HG03354 (cell line): ENCODE results near the gene RPS18.

Source experiments
- ATAC-seq: cut with Tn5 transposase; IDR thresholded peaks from one replicate; pipeline ENCODE4 v1.9.1; 2021; ENCODE audit warnings: mild to moderate bottlenecking; ENCODE audit not compliant: unreplicated experiment, poor library complexity, severe bottlenecking

The RPS18 gene

DNA sequence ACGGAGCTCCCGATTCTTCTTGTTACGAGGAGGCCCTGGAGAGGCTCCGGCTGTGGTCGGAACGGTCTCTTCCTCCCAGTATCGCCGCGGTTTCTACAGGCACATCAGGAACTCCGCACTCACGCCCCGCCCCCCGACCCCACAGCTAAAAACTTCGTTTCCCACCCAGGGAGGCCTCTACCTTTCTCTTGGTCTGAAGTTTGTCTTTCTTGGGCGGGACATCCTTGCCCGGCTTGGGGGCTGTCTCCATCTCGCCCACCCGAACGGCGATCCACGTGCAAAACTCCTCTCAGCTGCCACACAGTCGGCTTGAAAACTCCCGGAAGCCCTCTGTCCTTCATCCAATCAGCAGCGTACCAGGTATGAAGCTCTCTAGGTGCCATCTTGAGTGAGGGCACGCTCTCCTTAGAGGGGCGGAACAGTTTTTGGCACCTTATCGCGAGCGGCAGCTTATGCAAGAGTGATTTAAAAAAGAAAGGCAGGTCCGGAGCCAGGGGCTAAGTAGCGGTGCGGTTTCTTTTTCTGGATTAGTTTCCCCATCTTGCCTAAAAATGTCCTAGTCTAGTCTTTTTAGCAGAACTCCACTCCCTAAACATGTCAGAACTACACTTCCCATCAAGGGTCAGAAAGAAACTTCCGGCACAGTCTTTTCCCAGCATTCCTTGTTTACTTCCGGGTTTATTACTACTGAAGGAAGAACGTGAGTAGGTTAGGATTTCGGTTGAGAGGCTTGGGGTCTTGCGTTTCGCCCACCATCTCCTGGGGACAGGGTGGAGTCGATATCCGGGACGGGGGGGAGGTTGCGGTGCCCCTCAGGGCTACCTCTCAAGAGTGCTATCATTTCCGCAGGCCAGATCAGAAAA, 17.3 kb downstream of the RPS18 start, which contains the start of the genes PFDN6 and WDR46:
Gene PFDN6 (plus strand): TSS at position 681 of the 863 bp plus-strand sequence. CDS start 256 bp downstream, outside the sequence.
Gene WDR46 (minus strand): TSS at position 319 of the 863 bp plus-strand sequence. CDS start 69 bp downstream, at position 250.
- ATAC-seq, result peak; percentile 88

DNA sequence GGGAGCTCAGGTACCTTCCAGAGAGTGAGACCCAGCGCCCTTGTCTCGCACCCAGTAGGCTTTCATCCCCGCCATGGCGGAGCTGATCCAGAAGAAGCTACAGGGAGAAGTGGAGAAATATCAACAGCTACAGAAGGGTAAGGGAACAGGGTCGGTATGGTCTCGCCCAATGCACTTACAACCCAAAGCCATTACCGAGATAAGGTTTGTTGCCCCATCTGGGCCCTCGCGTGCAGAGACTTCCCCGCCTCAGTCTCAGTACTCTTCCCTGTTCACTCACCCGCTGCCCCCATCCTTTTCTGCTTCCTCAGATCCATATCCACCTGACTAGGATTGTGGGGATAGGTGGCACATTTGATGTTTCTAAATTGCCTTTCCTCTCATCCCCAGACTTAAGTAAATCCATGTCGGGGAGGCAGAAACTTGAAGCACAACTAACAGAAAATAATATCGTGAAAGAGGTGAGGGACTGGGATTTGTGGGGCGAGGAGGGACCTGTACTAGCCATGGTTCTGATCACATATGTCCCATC, 18.0 kb downstream of the RPS18 start:
- peak; percentile 14 for ATAC-seq

DNA sequence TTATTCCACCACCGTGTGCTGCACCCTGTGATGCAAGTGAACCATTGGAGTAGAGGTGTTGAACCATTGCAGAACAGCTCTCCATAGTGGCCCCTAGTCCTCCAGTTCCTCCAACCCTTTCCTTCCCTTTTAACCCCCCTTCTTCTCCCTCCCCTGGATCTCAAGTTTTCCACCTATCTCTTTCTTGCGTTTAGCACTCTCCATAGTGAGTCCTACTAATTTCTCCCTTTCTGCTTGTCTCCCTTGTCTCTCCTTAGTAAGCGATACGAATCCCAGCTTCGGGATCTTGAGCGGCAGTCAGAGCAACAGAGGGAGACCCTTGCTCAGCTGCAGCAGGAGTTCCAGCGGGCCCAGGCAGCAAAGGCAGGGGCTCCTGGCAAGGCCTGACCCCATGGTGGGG, 18.6 kb downstream of the RPS18 start:
- ATAC-seq, result no peak

DNA sequence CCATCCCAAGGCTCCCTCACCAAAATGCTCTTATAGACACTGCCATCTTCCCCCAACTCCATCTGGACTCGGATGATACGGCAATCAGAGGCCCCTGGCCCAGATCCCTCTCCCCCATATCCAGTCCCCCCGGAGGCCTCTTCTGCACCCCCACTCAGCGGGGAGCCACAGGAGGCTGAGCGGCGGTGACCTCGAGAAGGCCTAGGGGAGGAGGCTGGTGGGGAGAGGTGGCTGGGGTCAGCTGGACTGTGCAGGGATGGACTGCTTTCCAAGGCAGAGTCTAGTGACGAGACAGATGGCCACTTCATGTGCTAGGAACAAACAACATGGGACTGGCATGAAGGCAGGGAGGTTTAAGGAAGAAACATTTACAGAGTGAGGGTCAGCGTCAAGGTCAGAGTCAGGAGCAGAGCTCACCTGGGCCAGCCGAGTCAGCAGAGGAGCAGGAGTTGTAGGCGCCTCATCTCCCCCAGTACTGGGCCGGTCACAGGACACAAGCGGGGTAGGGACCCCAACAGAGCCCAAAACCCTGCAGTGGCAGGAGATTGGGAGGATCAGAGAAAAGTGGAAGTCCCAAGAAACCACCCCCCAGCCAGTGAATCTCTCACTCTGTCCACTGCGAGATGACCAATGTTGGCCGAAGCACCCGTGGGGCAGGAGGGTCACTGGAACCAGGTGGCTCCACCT, 21.3 kb downstream of the RPS18 start:
- no peak for ATAC-seq

DNA sequence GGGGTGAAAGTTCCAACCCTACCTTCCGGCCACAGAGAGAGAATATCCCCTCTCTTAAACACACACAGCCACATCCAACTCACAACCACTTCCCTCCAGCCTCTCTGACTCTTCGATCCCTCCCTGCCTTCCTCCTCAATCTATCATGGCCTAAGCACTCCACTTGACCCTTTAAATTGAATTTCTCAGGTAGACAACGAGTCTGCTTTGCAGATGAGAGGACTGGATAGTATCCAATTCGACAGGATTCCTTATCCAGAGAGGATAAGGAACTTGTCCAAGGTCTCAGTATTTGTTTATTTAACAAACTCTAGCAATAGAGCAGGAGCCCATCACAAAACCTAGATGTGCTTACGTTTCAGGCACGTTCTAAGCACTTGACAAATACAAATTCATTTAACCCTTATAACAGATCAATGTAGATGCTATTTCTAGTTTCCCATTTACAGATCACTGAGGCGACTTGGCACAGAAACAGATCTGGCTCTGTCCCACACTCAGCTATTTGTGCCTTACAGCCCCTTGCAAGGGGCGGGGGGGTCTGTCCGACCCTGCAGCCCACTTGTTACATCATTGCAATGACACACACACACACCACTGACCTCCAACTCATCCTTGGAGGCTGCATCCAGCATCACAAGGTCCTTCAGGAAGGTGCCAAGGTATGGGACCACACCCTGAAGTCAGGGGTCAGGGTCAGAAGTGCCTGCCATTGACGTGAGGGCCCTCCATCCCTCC, 22.4 kb downstream of the RPS18 start:
- no peak for ATAC-seq

DNA sequence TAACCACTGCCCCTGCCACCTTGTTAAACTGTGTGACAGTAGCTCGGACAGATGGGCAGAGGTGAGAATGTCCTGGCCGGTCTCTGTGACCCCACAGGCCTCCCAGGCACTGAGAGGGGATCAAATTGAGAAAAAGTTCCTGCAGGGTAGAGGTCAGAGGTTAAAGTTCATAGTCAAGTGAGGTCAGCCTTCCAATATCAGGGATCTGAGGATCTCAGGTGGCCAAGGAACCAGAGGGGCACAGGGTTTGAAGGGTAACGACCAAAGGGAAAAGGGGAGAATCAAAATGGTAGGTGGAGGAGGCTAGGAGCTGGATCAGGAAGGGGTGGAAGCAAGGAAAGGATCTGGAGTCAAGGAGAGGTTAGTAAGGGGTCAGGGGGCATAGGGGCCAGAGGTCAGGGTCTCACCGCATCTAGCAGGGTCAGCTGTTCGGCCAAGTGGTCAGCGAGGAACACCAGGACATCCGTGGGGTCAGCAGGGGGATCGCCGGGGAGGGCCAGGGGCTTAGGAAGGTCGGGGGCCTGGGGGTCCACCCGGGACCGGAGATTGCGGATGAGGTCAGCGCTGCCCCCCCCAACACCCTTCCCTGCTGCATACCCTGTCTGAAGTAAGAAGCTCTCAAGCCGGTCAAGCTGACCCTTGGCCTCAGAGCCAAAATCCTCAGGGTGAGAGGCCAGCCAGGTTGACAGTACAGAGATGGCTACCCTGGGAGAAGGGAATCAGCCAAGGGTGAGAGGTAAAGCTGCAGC, 23.9 kb downstream of the RPS18 start:
- no peak for ATAC-seq

DNA sequence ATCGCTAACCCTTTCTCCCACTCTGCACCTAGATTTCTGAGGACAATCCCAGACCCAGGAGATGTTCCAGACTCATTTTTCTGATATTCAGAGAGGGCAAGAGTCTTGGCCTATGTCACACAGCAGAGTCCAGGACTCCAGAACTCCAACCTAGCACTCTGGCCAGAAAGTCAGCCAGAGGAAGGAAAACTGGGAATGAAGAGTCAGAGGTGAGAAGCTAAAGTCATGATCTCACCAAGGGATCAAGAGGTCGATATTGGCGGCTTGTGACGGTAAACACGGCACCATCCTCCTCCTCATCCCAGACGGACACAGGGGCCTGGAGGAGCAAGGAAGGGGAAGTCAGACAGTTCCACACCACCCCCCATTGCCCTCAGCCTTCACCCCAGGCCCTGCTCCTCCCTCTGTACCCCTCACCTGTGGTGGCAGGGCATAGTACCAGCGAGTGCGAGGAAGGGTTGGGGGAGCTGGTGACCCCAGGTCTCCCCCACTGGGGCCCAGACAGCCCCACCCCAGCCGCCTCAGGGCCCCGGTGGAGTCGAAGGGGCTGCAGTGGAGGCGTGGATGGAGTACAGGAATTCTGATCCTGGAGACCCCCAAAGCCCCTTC, 25.0 kb downstream of the RPS18 start:
- no peak for ATAC-seq

DNA sequence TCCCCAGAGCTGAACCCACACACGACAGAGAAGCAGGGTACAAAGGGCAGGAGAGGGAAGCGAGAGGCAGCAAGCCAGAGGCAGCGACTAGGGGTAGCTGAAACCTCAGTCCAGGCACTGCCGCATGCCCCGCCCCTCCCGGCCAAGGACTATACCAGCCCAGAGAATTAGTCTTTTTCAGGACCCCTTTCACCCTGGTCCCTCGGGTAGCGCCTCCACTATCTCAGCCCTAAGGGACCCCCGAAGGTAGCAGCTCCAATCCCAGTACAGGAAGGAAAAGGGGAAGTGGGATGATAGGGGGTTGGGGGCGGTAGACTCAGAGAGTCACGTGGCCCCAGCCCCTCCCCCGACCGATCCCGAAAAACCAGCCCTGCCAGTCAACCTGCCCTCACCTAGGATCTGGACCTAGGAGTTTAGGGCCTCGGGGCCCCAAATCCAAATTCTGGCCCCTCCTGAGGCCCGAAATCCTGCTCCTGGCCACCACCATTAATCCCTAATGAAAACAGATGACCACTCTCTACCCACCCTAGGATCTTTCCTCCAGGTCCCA, 25.6 kb downstream of the RPS18 start:
- no peak for ATAC-seq

DNA sequence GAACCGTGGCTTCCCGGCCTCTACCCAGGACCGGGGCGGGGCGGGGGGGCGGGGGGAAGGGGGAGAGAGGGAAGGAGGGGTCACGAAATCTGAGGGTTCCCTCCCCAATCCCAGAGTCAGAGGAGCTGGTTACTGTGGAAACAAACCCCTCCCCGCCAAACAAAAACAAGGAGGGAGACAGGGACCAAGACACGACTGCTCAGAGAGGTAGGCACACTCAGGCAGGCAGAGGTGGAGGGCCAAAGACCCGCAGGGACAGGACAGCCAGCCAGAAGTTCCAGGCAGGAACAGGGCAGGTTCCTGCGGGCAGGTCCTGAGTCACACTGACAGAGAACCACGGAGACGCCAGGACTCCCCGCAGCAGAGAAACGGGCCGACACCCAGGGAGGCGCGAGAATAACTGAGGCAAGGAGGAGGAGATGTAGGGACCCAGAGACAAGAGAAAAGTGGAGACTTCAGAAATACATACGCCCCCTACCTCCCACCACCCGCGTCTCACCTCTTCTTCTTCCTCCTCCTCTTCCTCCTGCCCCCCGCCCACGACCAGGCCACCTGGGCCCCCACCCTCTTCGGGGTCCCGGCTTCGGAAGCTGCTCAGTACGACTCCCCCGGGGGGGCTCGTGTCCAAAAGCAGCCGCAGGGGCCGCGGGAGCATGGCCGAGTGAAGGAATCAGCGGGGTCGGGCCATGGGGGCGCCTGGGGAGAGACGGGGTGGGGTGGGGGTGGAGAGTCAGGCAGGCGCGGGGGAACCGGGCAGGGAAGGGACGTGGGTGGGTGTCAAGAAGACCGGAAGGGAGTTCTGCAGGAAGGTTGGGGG, 26.3 kb downstream of the RPS18 start:
- no peak for ATAC-seq

DNA sequence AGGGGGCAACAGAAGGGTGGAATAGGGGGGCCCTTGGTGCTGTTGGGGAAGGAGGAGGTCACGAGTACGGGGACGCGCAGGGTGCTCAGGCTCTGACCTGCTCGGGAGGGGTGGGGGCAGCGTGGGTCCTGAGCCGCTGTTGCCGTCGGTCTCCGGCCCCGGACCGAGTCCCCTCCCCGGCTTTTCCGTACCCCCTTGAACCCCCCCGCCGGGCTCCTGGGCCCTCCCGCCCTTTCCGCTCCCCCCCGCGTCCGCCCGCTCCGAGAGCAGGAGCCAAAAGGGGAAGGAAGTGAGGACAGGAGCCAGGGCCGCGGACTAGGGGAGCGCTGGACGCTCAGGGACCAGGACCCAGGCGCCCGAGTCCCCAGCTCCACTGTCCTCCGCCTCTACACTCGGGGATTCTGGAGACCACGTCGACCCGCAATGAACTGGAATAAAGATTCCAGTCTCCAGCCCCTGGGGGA, 26.9 kb downstream of the RPS18 start, which contains the start of gene RGL2:
Gene RGL2 (minus strand): TSS at position 170 of the 464 bp plus-strand sequence. CDS start 332 bp downstream, outside the sequence.
- ATAC-seq, result peak; percentile 33

DNA sequence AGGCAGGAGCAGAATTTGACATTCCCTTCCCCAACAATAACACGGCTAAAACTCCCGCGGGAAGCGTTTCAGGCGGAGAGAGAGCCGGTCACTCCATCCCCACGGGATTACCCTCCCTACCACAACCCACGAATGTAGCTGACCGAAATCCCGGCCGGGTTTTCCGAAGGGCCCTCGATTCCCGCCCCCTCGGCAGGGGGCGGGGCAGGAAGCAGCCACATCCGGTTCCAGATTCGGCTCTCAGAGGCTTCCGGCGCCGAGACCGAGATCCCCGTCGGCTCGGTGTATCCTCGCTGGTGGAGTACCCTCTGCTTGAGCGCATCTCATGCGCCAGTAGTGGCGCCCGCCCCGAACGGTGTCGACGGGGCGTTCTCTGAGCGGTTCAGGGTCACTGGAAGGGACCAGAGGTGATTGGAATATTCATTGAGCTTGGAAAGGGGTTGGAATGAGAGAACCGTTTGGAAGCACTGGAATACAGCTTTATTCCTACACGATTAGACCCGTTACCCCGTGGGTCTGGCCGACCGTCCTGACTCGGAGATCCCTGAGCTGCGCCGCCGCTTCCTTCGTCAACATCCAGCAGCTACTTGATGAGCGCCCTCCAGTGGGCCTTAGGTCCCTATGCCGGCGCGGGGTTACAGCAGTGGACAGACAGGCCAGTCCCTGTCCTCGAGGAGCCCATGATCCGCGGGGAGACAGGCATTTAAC, 27.5 kb downstream of the RPS18 start:
- peak; percentile 79 for ATAC-seq

DNA sequence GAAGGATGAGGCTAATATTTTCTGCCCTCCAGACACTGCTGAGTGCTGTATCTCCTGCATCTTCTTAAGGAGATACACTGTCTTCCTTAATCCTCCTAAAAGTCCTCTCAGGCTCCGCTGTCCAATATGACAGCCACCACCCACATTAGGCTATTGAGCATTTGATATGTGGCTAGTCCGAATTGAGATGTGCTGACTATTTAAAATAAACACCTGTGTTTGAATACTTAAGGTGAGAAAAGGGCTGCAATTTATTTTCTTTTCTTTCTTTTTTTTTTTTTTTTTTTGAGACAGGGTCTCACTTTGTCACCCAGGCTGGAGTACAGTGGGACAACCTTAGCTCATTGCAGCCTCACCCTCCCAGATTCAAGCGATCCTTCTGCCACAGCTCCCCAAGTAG, 30.0 kb downstream of the RPS18 start:
- no peak for ATAC-seq

DNA sequence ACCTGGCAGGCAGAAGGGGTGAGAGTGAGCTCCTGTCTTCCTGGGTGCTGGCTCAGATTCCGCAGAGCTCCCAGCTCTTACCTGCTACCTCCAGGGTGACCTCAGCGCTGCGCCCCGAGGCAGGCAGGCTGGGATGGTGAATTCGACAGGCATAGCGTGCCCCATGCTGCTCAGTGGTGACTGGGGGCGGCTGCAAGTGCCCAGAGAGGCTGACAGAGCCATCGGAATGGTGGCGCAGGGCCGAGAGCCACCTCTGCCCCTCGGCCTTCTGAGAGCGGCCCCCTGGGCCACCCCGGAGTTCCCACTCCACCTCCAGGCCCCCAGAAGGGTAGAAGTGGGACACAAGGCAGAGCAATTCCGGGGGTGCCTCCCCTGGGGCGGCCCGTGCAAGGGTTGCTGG, 32.3 kb downstream of the RPS18 start:
- no peak for ATAC-seq

DNA sequence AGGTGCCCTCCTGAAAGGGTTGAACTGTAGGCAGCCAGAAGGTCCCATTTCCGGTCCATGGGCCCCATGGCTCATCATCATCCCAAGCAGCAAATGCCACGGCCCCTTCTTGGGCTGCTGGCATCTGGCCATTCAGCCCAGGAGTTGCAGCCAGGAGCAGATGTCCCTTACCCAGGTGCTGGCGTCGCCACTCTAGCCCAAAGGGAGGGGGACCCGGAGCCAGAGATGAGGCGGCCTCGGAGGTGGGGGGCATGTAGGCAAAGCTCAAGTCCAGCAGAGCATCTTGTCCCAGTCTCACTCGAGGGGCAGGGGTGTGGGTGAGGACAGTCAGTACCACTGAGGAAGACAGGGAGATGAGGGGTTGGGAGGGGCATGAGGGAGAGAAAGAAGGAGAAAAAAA, 33.2 kb downstream of the RPS18 start:
- ATAC-seq, result no peak

DNA sequence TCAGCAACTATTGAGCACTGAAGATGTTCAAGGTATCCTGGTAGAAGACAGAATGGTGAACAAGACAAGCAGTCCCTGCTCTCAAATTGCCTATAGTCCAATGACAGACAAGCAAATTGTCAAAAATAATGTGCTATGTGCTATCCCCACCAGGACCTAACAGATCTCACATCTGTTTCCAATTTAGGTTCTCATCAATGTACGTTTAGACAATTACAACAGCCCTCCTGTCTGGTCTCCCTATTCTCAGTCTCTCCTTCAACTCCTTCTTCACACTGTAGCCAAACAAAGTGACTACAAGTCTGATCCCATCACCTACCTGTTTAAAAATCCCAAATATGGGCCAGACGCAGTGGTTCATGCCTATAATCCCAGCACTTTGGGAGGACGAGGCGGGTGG, 34.5 kb downstream of the RPS18 start:
- no peak for ATAC-seq

DNA sequence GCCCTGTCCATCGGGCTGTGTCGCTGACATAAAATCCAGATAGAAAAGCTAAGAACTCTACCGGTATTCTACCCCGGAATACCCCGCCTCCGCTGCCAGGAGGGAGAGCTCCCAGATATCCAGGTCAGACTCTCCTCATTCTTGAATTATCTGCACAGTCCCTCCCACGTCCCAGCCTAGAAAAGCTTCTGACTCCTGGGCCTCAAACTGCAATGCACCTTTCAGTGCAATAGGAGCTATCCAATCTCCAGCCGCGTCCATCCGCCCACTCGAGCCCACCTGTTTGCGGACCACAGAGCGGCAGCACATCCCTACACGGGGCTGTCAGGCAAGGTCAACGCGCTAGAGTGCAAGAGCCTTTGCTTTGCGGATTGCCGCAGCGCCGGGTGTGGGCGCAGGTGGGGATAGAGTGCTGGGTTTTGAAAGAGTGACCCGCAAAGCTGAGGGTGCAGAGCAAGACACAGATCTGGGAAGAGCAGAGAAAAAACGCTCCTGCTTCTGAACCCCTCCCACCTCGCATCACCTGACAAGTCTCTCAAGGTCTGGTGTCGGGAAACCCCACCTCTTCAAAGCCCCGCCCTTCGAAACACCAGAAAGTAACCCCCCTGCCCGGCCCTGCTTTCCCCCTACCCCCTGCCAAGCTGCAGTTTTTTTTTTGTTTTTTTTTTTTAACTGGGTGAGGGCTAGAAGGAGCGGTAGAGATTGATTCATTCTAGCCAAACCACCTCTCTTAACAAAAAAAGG, 40.7 kb downstream of the RPS18 start:
- peak; percentile 35 for ATAC-seq
